ENCODE results near the gene UTP15. TPM values are rescaled to one million over a fixed set of nuclear protein-coding genes. Genes with fewer than 3 reads are reported as not detected.

Gene UTP15
- 10 to 100 TPM; 18.7 to 42.5 TPM for total RNA-seq

DNA sequence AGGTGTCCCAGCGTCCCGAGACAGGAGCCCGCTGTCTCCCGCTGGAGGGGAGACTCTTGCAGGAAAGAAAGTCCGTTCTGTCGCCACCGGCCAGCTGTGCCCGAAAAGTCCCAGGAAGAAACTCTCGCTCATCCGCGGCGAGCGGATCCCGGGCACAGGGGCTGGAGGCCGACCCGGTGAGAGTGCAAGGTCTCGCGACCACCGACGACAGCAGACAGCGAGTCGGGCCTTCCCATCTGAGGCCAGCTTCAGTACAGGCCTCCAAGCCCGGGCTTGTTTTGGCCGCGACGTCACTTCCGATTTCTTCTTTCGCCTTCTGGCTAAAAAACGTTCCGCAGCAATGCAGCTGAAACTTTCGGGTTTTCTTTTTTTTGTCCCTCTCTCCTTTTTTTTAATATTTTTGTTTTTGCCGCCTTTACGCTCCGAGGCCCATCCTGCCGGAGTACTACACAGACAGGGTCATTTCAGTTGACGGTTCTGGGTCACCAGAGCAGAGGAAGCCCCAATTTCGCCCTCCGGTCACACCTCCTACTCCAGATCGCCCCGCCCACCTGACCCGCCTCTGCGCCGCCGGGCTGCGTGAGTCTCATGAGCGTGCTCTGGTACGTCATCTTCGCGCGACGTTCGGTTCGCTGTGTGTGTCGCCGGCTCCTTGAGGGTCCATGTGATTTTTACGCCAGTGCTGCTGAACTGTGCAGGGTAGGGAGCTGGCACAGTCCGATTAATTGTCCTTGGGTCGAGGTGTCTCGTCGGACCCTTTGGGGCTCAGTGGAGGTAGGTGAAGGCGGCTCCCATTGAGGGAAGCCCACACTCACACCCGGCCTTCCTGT is at the start of gene UTP15, which contains the start of gene ANKRA2:
Gene UTP15 (plus strand): TSS at position 605 of the 830 bp plus-strand sequence. CDS start 1,602 bp downstream, outside the sequence.
Gene ANKRA2 (minus strand): TSS at position 501 of the 830 bp plus-strand sequence. CDS start 2,758 bp downstream, outside the sequence.
- peak within 1 kb of the TSS; percentile 99 for H3K4me3 Mint-ChIP-seq
- H3K4me1 Mint-ChIP-seq = peaks cover 9% of the 10 kb centered on the region
- H3K9me3 Mint-ChIP-seq = no peaks in the 10 kb centered on the region
- peaks cover 71% of the 10 kb centered on the region for H3K36me3 Mint-ChIP-seq (ENCODE audit: low read depth)
- H3K27ac Mint-ChIP-seq = peak within 1 kb of the TSS; percentile 100
- ATAC-seq (replicated peaks) = peak; percentile 97
- H3K27me3 Mint-ChIP-seq = no peaks in the 10 kb centered on the region

GRCh38 chr5:73519531-73520283 is 45.8 kb upstream of the UTP15 start:
- H3K27ac Mint-ChIP-seq = no peak overlapping the region
- H3K4me3 Mint-ChIP-seq = peak overlapping the region; percentile 41
- H3K27me3 Mint-ChIP-seq = no peaks in the 10 kb centered on the region
- peak; percentile 96 for ATAC-seq (replicated peaks)
- no peaks in the 10 kb centered on the region for H3K4me1 Mint-ChIP-seq
- no peaks in the 10 kb centered on the region for H3K36me3 Mint-ChIP-seq (ENCODE audit: low read depth)
- H3K9me3 Mint-ChIP-seq = no peaks in the 10 kb centered on the region

- no peaks in the 10 kb centered on the region for H3K4me1 Mint-ChIP-seq
- no peaks in the 10 kb centered on the region for H3K9me3 Mint-ChIP-seq
- ATAC-seq (replicated peaks) = no peak
- H3K36me3 Mint-ChIP-seq (ENCODE audit: low read depth) = no peaks in the 10 kb centered on the region
- H3K27ac Mint-ChIP-seq = no peak overlapping the region
- H3K4me3 Mint-ChIP-seq = no peak overlapping the region
- no peaks in the 10 kb centered on the region for H3K27me3 Mint-ChIP-seq
Measured at GRCh38 chr5:73522989-73523388, 42.6 kb upstream of the UTP15 start.

DNA sequence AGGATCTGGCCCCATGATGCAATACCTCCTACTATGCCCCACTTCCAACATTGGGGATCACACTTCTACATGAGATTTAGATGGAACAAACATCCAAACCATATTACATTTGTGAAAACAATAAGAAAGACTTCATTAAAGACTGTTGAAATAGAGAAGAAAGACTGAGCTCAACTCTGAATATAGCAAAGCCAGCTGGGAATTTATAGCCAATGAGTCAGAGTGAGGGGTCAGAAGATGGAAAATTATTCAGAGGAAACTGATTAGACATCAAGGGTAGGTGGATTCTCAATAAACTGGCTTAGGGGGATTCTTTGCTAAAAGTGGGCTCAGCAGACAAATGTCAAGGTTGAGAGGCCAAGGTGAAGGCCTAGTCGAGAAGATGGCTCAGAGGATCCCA is 41.7 kb upstream of the UTP15 start:
- no peak for ATAC-seq (replicated peaks)
- H3K36me3 Mint-ChIP-seq (ENCODE audit: low read depth) = no peaks in the 10 kb centered on the region
- H3K27ac Mint-ChIP-seq = no peak overlapping the region
- no peaks in the 10 kb centered on the region for H3K27me3 Mint-ChIP-seq
- no peaks in the 10 kb centered on the region for H3K9me3 Mint-ChIP-seq
- H3K4me1 Mint-ChIP-seq = no peaks in the 10 kb centered on the region
- no peak overlapping the region for H3K4me3 Mint-ChIP-seq

DNA sequence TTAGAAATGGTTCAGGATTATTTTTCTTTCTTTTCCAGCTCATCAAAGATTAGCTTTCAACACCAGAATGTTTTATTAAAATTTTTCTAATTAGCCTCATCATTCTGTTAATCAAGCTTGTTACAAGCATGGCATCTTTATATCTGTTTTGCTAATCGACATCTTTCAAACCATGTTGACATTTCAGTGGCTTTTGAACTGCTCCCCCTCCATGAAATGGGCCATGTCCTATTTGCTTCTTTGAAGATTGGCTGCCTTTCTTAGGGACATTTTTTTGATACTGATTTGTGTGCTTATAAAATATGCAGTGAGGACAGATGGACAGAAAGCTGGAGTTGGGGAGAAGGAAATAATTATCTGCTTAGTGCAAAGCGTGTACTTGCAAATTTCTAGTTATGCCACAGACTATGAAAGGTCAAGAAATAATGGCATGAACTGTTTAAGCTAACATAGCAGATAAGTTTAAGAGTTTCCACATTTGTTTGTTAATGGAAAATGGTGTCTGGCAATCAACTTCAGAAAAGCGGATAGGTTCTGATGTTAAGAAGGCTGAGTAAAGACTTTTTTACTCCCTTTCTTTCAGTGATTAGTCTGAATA is 39.8 kb upstream of the UTP15 start:
- Mint-ChIP-seq H3K4me1 (no peaks in the 10 kb centered on the region), H3K36me3 (ENCODE audit: low read depth) (no peaks in the 10 kb centered on the region), H3K27me3 (no peaks in the 10 kb centered on the region), H3K9me3 (no peaks in the 10 kb centered on the region), H3K4me3 (no peak overlapping the region), H3K27ac (no peak overlapping the region)
- no peak for ATAC-seq (replicated peaks)

- Mint-ChIP-seq H3K9me3 (no peaks in the 10 kb centered on the region), H3K27me3 (peaks cover 17% of the 10 kb centered on the region), H3K4me3 (no peak overlapping the region), H3K27ac (no peak overlapping the region), H3K4me1 (no peaks in the 10 kb centered on the region), H3K36me3 (ENCODE audit: low read depth) (no peaks in the 10 kb centered on the region)
- ATAC-seq (replicated peaks) = no peak
Measured at GRCh38 chr5:73528248-73528647, 37.3 kb upstream of the UTP15 start.

GRCh38 chr5:73529081-73529480 is 36.5 kb upstream of the UTP15 start:
- Mint-ChIP-seq H3K4me1 (no peaks in the 10 kb centered on the region), H3K9me3 (no peaks in the 10 kb centered on the region), H3K27me3 (peaks cover 18% of the 10 kb centered on the region), H3K4me3 (no peak overlapping the region), H3K27ac (no peak overlapping the region), H3K36me3 (ENCODE audit: low read depth) (no peaks in the 10 kb centered on the region)
- ATAC-seq (replicated peaks) = no peak

GRCh38 chr5:73531356-73531755 is 34.2 kb upstream of the UTP15 start:
- no peaks in the 10 kb centered on the region for H3K4me1 Mint-ChIP-seq
- no peaks in the 10 kb centered on the region for H3K9me3 Mint-ChIP-seq
- H3K27me3 Mint-ChIP-seq = peaks cover 28% of the 10 kb centered on the region
- H3K4me3 Mint-ChIP-seq = no peak overlapping the region
- ATAC-seq (replicated peaks) = no peak
- H3K36me3 Mint-ChIP-seq (ENCODE audit: low read depth) = no peaks in the 10 kb centered on the region
- H3K27ac Mint-ChIP-seq = no peak overlapping the region

- Mint-ChIP-seq H3K9me3 (no peaks in the 10 kb centered on the region), H3K27me3 (peaks cover 28% of the 10 kb centered on the region), H3K4me1 (no peaks in the 10 kb centered on the region), H3K36me3 (ENCODE audit: low read depth) (no peaks in the 10 kb centered on the region), H3K27ac (no peak overlapping the region), H3K4me3 (no peak overlapping the region)
- no peak for ATAC-seq (replicated peaks)
Measured at GRCh38 chr5:73532195-73532594, 33.3 kb upstream of the UTP15 start.

DNA sequence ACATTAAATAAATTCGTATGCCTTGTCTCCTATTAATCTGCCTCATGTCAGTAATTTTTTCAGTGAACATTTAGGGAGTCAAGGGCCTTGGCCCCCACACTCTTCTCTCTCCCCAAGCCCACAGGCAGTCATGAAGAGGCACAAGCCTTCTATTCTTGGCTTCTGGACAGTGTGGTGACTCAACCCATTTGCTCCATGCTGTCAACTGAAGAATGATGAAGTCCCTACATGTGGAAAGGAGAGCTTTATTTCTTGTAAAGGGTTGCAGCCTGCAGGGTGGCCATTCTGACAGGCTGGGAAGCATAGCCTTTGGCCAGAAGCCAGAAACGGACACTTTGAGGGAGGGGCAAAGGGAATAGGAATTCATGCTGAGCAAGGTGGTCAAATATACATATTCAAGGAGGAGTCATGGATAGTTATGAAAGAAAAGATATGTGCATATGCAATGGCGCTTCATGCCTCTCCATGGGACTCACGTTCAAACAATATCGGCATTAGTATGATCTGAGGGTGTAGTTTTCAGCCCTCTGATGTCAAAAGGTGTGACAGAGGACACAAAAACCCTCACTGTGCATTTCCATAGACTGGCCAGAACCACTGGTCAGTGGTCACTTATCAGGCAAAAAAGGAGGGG is 31.4 kb upstream of the UTP15 start:
- ATAC-seq (replicated peaks) = no peak
- Mint-ChIP-seq H3K27ac (no peak overlapping the region), H3K4me3 (no peak overlapping the region), H3K9me3 (no peaks in the 10 kb centered on the region), H3K27me3 (peaks cover 28% of the 10 kb centered on the region), H3K36me3 (ENCODE audit: low read depth) (no peaks in the 10 kb centered on the region), H3K4me1 (no peaks in the 10 kb centered on the region)

DNA sequence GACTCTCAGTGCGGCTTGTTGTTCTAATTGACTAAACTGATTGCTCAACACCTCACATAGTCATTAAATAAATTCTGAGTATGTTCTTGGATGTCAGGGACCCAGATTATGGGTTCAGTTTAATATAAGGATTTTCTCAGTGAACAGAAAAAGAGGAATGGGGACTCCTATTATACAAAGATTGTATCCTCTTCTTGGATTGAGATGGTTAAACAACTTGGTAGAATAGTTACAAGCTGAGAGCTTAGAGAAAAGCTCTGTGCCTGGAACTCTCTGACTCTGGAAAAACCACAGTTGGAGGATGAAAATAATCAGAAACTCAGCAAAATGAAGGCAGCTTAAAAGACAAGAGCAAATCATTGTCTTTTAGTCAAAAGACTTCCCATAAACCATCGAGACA is 30.6 kb upstream of the UTP15 start:
- no peaks in the 10 kb centered on the region for H3K9me3 Mint-ChIP-seq
- no peak for ATAC-seq (replicated peaks)
- no peak overlapping the region for H3K4me3 Mint-ChIP-seq
- peaks cover 31% of the 10 kb centered on the region for H3K27me3 Mint-ChIP-seq
- H3K4me1 Mint-ChIP-seq = no peaks in the 10 kb centered on the region
- no peak overlapping the region for H3K27ac Mint-ChIP-seq
- H3K36me3 Mint-ChIP-seq (ENCODE audit: low read depth) = no peaks in the 10 kb centered on the region

DNA sequence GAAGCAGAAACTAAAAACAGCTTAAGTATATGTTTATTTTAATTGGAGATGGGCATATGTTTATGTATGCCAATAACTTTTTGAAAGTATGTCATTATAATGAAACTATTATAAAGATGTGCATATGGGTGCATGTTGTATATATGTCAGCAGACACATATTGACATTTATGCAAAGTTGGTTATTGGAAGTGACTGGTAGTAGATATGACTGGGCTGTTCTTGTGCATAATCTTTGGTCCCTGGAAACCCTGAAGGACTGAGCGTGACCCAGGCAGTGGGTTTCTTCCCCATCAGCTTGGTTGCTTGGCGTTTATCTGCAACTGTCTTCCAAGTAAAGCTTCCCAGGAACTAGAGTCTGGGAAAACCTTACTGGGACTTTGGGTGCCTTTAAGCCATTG is 25.8 kb upstream of the UTP15 start:
- Mint-ChIP-seq H3K4me3 (no peak overlapping the region), H3K36me3 (ENCODE audit: low read depth) (no peaks in the 10 kb centered on the region), H3K27ac (no peak overlapping the region), H3K27me3 (peaks cover 42% of the 10 kb centered on the region), H3K9me3 (no peaks in the 10 kb centered on the region), H3K4me1 (no peaks in the 10 kb centered on the region)
- ATAC-seq (replicated peaks) = no peak

GRCh38 chr5:73540192-73540591 is 25.4 kb upstream of the UTP15 start:
- Mint-ChIP-seq H3K9me3 (no peaks in the 10 kb centered on the region), H3K27me3 (peaks cover 39% of the 10 kb centered on the region), H3K27ac (no peak overlapping the region), H3K4me1 (no peaks in the 10 kb centered on the region), H3K4me3 (no peak overlapping the region), H3K36me3 (ENCODE audit: low read depth) (no peaks in the 10 kb centered on the region)
- ATAC-seq (replicated peaks) = peak; percentile 46

- Mint-ChIP-seq H3K4me1 (no peaks in the 10 kb centered on the region), H3K27me3 (peaks cover 38% of the 10 kb centered on the region), H3K36me3 (ENCODE audit: low read depth) (no peaks in the 10 kb centered on the region), H3K27ac (no peak overlapping the region), H3K4me3 (no peak overlapping the region), H3K9me3 (no peaks in the 10 kb centered on the region)
- no peak for ATAC-seq (replicated peaks)
Measured at GRCh38 chr5:73542020-73542419, 23.5 kb upstream of the UTP15 start.
